Measurements from ENCODE around the gene NDUFA5.
"Not testable (repeated sequence)": the region's sequence is repeated elsewhere in the genome, so short reads cannot be mapped to it uniquely, and the experiment has no call there.

The NDUFA5 gene

DNA sequence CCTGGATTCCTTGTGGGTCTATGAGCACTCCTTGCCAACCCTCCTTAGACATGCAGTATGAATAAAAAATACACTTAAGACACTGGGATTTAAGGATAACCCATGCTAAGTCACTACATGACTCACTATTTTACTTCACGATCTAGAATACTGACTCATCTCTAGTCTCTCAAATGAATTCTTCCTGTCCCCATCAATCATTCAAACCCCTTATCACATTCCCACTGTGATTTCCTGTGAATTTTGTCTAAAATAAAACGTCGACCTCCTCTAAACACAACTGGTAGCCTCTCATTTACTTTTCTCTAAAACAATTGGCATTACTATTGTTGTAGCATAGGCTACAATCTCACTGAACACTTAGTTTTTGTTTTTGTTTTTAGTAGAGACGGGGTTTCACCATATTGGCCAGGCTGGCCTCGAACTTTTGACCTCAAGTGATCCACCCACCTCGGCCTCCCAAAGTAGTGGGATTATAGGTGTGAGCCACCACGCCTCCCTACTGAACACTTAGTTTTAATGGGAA is 19.4 kb downstream of the NDUFA5 start:
- FAIRE-seq (peak; percentile 98), DNase-seq (ENCODE audit: insufficient read length, low spot score) (peak; percentile 20)
- no peak for TF ChIP-seq POLR2A (IDR thresholded peaks at IDR 0.05; ENCODE audit: low read depth, low read length)

DNA sequence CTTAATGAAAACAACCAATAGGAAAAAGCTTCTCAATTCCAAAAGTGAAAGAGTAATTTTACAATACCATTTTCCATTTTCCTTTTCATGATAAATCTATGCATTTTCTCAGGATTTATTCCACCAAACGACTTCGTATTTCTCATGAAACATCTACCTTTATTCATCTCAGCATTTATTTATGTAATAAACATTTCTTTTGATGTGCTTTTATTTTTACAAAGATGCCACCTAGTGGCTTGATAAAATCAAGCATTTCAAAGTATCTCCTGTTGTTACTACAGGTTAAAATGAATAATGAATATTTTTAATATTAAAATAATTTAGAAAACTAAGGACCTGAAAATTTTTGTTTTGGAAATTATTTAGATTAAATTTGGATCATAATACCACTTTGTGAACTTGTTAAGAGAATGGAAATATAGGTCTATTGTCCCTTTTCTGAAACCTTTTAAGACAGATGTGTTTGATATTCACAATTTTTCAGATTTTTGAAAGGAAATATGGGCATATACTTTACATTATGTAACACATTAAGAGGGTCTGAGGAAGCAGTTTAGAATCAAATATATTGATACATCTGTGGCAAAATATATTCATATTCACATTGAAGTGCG is 20.5 kb downstream of the NDUFA5 start:
- FAIRE-seq (no peak), DNase-seq (ENCODE audit: insufficient read length, low spot score) (no peak)
- TF ChIP-seq POLR2A (IDR thresholded peaks at IDR 0.05; ENCODE audit: low read depth, low read length): no peak

DNA sequence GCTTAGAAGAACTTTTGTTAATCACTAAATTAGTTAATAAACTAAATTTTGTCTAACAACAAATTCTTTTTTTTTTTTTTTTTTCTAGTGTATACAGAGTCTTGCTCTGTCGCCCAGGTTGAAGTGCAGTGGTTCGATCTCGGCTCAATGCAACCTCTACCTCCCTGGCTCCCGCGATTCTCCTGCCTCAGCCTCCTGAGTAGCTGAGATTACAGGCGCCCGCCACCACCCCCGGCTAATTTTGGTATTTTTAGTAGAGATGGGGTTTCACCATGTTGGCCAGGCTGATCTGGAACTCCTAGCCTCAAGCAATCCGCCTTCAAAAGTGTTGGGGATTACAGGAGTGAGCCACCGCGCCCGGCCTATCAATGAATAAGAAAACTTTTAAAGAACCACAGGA is 22.1 kb downstream of the NDUFA5 start:
- no peak for TF ChIP-seq POLR2A (IDR thresholded peaks at IDR 0.05; ENCODE audit: low read depth, low read length)
- FAIRE-seq: no peak
- DNase-seq (ENCODE audit: insufficient read length, low spot score): no peak

DNA sequence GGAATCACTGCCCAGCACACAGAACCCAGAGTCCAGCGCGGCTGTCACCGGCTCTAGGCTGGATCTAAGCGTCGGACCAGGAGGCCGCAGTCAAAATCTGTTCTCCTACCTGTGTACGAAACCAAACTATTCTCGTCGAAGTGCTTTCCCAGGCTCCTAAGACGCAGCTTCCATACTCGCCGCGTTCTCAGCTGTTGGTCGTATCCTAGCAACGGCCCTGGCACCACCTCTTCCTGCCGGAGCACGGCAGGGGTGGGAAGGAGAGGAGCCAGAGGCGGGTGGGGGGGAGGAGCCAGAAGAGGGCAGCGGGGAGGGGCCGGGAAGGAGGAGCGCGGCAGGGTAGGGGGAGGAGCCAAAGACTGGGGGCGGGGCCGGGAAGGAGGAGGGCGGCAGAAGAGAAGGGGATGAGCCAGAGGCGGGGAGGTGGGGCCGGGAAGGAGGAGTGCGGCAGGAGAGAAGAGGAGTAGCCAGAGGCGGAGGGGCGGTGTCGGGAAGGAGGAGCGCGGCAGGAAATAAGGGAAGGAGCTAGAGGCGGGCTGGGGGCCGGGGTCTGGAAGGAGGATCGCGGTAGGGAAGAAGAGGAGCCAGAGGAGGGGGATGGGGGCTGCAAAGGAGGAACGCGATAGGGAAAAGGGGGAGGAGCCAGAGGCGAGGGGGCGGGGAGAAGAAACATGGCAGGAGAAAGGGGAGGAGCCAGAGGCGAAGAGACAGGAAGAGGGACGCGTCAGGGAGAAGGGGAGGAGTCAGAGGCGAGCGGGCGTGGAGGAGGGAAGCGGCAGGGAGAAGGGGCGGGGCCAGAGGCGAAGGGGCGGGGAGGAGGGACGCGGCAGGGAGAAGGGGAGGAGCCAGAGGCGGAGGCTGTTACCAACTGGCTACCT is 23.0 kb downstream of the NDUFA5 start, which contains the start of gene IQUB:
TSS of gene IQUB (minus strand) at position 213 of the 878 bp plus-strand sequence. CDS start 22,255 bp downstream, outside the sequence.
- peak; percentile 31; the same call in 1 of the 2 replicates for TF ChIP-seq POLR2A (IDR thresholded peaks at IDR 0.05; ENCODE audit: low read depth, low read length)
- peak; percentile 74 for DNase-seq (ENCODE audit: insufficient read length, low spot score)
- peak; percentile 87 for FAIRE-seq

DNA sequence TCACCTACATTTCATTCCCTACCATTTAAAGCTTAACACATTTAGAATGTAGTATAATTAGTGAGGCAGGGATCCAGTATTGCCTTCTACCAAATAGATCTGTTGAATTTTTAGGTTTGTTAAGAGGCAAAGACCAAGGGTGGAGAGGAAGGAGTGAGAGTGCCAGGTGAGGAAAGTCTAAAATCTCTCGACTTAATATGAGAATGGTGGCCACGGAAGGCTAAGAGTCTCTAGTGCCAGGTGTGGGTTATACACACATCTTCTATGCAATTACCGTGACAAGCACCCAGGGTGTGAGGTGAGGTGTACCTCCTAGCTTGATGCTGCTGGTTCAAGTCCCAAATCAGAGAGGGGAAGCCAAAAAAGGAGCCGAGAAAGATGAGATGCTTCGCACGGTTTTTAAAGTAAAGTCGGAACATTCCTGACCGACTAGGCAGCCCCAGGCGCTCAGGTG is 23.7 kb downstream of the NDUFA5 start:
- peak; percentile 4 for DNase-seq (ENCODE audit: insufficient read length, low spot score)
- no peak for TF ChIP-seq POLR2A (IDR thresholded peaks at IDR 0.05; ENCODE audit: low read depth, low read length)
- no peak for FAIRE-seq

DNA sequence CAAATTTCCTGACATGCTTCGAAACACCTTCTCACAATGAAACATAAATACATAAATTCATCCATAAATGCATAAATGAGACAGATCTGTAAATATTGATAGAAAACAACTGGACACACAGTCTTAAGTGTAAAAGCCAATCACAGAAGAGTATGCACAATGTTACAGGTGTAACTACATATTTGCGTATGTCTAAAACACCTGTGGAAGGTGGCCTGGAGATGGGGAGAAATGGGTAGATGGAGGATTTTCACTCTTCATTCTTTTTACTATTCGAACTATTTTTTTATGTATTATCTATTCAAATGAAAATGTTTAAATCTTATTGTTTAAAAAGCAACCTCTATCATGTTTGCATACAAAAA is 24.1 kb downstream of the NDUFA5 start:
- no peak for TF ChIP-seq POLR2A (IDR thresholded peaks at IDR 0.05; ENCODE audit: low read depth, low read length)
- DNase-seq (ENCODE audit: insufficient read length, low spot score) (no peak), FAIRE-seq (no peak)

DNA sequence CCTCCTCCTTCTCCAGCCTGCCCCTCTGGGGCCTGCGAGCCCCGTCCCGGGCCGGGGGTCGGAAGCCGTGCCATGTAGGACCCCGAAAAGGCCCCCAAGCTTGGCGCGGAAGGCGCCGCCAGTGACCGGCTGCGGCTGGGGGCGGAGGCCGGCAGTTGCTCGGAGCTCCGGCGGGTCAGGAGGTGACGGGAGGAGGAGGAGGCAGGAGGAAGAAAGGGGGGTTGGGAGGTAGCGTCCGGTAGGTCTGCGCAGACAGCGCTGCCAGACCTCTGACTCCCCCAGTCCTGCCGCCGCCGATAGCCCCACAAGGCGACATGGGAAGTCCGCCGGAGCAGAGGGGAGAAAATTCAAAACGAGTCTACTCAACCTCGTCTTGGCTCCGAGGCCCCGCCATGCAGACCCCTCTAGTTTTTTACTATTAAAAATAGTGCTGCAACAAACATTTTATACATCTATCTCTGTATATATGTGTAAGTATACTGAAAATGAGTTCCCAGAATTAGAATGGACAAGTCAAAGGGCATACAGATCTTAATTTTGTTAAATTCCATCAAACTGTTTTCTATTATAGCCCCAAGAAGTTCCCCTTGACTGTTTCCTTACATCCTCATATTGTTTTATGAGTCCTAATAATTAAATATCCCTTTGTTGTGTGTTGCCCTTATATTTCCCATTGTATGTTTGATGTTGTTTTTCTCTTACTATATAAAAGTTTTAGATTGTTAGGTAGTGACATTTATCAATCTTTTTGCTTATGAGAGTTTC is 24.6 kb downstream of the NDUFA5 start:
- not testable (repeated sequence) for DNase-seq (ENCODE audit: insufficient read length, low spot score)
- peak; percentile 27 for FAIRE-seq

DNA sequence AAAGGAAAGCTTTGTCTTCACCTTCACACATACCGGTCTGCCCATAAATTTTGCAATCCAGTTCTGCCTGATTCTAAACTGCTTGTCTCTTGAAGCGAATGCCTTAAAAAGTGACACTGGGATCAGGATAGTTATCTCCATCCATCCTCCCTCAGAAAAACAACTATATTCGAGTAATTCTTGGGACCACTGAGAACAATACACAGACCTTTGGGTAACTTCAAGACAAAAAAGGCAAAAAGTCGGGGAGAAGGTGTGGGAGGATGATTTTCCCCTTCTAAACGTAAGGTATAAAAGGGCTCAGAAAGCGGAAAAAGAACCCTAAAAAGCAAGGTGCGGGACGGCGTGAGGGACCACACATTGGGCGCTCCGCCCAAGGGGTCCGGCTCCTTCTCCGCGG is 25.3 kb downstream of the NDUFA5 start:
- not testable (repeated sequence) for DNase-seq (ENCODE audit: insufficient read length, low spot score); FAIRE-seq

DNA sequence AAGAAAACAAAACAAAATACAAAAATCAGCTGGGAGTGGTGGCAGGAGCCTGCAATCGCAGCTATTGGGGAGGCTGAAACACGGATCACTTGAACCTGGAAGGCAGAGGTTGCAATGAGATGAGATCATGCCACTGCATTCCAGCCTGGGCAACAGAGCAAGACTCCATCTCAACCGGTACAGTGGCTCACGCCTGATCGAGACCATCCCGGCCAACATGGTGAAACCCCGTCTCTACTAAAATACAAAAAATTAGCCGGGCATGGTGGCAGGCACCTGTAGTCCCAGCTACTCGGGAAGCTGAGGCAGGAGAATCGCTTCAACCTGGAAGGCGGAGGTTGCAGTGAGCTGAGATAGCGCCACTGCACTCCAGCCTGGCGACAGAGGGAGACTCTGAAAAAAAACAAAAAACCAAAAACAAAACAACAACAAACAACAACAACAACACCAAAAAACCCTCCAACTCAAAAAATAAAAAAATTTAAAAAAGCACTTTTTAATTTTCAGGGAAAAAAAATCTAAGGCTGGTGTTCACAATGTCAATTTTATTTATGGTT is 27.5 kb downstream of the NDUFA5 start:
- not testable (repeated sequence) for FAIRE-seq

DNA sequence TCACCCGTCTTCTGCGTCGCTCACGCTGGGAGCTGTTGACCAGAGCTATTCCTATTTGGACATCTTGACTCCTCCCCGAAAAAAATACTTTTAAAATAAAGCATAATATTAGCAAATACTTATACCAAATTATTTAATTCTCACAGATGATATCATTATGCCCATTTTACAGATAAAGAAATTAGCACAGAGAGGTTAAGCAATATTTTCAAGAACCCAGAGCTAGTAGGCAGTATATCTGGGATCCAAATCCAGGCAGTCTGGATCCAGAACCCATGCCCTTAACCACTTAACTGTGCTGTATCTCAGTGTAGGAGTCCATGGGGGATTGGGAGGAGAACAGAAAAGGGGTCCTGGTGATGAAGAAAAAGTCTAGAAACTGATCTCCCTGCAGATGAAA is 29.4 kb downstream of the NDUFA5 start:
- DNase-seq (ENCODE audit: insufficient read length, low spot score): no peak
- no peak for FAIRE-seq
- no peak for TF ChIP-seq POLR2A (IDR thresholded peaks at IDR 0.05; ENCODE audit: low read depth, low read length)

More for the DNA sequence above, 27.5 kb downstream of the NDUFA5 start:
- DNase-seq (ENCODE audit: insufficient read length, low spot score): not testable (repeated sequence)

DNA sequence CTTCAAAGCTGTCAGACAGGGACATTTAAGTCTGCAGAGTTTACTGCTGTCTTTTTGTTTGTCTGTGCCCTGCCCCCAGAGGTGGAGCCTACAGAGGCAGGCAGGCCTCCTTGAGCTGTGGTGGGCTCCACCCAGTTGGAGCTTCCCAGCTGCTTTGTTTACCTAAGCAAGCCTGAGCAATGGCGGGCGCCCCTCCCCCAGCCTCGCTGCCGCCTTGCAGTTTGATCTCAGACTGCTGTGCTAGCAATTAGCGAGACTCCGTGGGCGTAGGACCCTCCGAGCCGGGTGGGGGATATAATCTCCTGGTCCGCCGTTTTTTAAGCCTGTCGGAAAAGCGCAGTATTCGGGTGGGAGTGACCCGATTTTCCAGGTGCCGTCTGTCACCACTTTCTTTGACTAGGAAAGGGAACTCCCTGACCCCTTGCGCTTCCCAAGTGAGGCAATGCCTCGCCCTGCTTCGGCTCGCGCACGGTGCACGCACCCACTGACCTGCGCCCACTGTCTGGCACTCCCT is 29.8 kb downstream of the NDUFA5 start:
- not testable (repeated sequence) for FAIRE-seq; DNase-seq (ENCODE audit: insufficient read length, low spot score)

DNA sequence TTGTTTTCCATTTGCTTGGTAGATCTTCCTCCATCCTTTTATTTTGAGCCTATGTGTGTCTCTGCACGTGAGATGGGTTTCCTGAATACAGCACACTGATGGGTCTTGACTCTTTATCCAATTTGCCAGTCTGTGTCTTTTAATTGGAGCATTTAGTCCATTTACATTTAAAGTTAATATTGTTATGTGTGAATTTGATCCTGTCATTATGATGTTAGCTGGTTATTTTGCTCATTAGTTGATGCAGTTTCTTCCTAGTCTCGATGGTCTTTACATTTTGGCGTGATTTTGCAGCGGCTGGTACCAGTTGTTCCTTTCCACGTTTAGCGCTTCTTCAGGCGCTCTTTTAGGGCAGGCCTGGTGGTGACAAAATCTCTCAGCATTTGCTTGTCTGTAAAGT is 31.1 kb downstream of the NDUFA5 start:
- FAIRE-seq; DNase-seq (ENCODE audit: insufficient read length, low spot score): not testable (repeated sequence)

DNA sequence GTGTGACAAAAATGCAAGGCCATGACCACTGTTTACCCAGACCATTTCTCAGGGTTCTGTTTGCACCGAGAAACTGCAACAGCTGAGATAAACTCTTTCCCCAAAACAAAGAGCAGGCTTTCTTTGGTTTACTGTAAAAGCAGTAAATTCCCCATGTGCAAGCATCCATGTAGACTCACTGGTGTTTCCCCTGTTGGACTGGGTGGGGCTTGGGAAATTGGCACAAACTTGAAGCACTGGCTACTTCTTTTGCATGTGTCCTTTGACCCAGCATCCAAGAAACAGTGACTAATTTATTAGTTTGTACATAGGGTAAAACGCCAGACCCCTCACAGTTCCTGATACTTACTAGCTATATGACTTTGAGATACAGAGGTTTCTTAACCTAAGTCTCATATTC is 35.6 kb downstream of the NDUFA5 start:
- no peak for FAIRE-seq
- no peak for DNase-seq (ENCODE audit: insufficient read length, low spot score)
- no peak for TF ChIP-seq POLR2A (IDR thresholded peaks at IDR 0.05; ENCODE audit: low read depth, low read length)

DNA sequence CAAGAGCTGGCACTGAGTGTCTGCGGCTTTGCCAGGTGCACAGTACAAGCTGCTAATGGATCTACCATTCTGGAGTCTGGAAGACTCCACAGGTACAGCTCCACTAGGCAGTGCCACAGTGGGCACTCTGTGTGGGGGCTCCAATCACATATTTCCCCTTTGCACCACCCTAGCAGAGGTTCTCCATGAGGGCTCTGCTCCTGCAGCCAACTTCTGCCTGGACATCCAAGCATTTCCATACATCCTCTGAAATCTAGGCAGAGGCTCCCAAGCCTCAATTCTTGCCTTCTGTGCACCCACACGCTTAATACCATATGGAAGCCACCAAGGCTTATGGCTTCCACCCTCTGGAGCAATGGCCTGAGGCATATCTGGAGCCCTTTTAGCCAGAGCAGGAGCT is 52.4 kb downstream of the NDUFA5 start:
- TF ChIP-seq POLR2A (IDR thresholded peaks at IDR 0.05; ENCODE audit: low read depth, low read length): no peak
- FAIRE-seq: no peak
- DNase-seq (ENCODE audit: insufficient read length, low spot score): no peak

All from H54 (cell line).